Mesothelial cell of epicardium (in vitro differentiated cells): ENCODE measurements around the gene TBC1D16. TPM values are rescaled to one million over a fixed set of nuclear protein-coding genes. Genes with fewer than 3 reads are reported as not detected.
"Not testable (repeated sequence)": the region's sequence is repeated elsewhere in the genome, so short reads cannot be mapped to it uniquely, and the experiment has no call there.

ENCODE experiments used
- DNase-seq, 2 experiments: peaks; one replicate each; pipeline ENCODE4 v3.0.0; 2021; ENCODE audit warnings: low spot score in 2 of 2; ENCODE audit not compliant: unreplicated experiment in 2 of 2
- H3K27ac Mint-ChIP-seq: 2 replicates; pipeline ENCODE4 v1.8.0; 2021; ENCODE audit warnings: mixed read lengths
- H3K27me3 Mint-ChIP-seq: 2 replicates; pipeline ENCODE4 v1.8.0; 2021; ENCODE audit warnings: low read depth, mixed read lengths
- H3K36me3 Mint-ChIP-seq: 2 replicates; pipeline ENCODE4 v1.8.0; 2021; ENCODE audit warnings: mixed read lengths
- H3K4me1 Mint-ChIP-seq: 2 replicates; pipeline ENCODE4 v1.8.0; 2021; ENCODE audit warnings: mixed read lengths
- H3K4me3 Mint-ChIP-seq: 2 replicates; pipeline ENCODE4 v1.8.0; 2021; ENCODE audit warnings: mild to moderate bottlenecking, moderate library complexity, mixed read lengths
- H3K9me3 Mint-ChIP-seq: 2 replicates; pipeline ENCODE4 v1.8.0; 2021; ENCODE audit warnings: mixed read lengths
- CTCF ChIP-seq: fragments of 200-600 bp; sonication (generic); IDR thresholded peaks from one replicate; pipeline ENCODE4 v1.5.0; 2021; ENCODE audit warnings: antibody characterized with exemption; ENCODE audit not compliant: unreplicated experiment
- total RNA-seq: library from RNA; stranded (reverse); gene quantifications from 3 replicates; pipeline ENCODE4 v1.2.1, GENCODE V29; 2021

Gene TBC1D16
- total RNA-seq, 1 donor from 2014 or later = 76.0 TPM

- Mint-ChIP-seq H3K27ac (no peak overlapping the region), H3K27me3 (peaks cover 46% of the 10 kb centered on the region), H3K4me3 (no peak overlapping the region), H3K9me3 (peaks cover 8% of the 10 kb centered on the region), H3K36me3 (no peaks in the 10 kb centered on the region), H3K4me1 (no peaks in the 10 kb centered on the region)
- no peak for TF ChIP-seq CTCF
- no peak for DNase-seq
Measured at GRCh38 chr17:79899584-79899983, 136.1 kb downstream of the TBC1D16 start.

GRCh38 chr17:79897243-79898063 is 138.2 kb downstream of the TBC1D16 start:
- DNase-seq = no peak
- Mint-ChIP-seq H3K9me3 (peaks cover 8% of the 10 kb centered on the region), H3K4me1 (peaks cover 3% of the 10 kb centered on the region), H3K27me3 (peaks cover 45% of the 10 kb centered on the region), H3K27ac (no peak overlapping the region), H3K4me3 (no peak overlapping the region), H3K36me3 (no peaks in the 10 kb centered on the region)
- TF ChIP-seq CTCF = no peak

GRCh38 chr17:79893457-79893856 is 142.2 kb downstream of the TBC1D16 start:
- peaks cover 47% of the 10 kb centered on the region for H3K27me3 Mint-ChIP-seq
- H3K4me1 Mint-ChIP-seq, H3K27ac Mint-ChIP-seq, H3K4me3 Mint-ChIP-seq, DNase-seq, H3K36me3 Mint-ChIP-seq, H3K9me3 Mint-ChIP-seq: not testable (repeated sequence)

- H3K4me3 Mint-ChIP-seq = no peak overlapping the region
Measured at GRCh38 chr17:79892457-79893241, 143.0 kb downstream of the TBC1D16 start.

GRCh38 chr17:79891113-79891730 is 144.4 kb downstream of the TBC1D16 start:
- no peak for DNase-seq
- Mint-ChIP-seq H3K27ac (no peak overlapping the region), H3K4me1 (peaks cover 10% of the 10 kb centered on the region), H3K4me3 (no peak overlapping the region), H3K27me3 (peaks cover 51% of the 10 kb centered on the region), H3K36me3 (no peaks in the 10 kb centered on the region), H3K9me3 (no peaks in the 10 kb centered on the region)
- TF ChIP-seq CTCF = no peak

More at GRCh38 chr17:79892457-79893241, 143.0 kb downstream of the TBC1D16 start:
- Mint-ChIP-seq H3K27ac (no peak overlapping the region), H3K9me3 (no peaks in the 10 kb centered on the region), H3K4me1 (peaks cover 10% of the 10 kb centered on the region), H3K36me3 (no peaks in the 10 kb centered on the region), H3K27me3 (peaks cover 45% of the 10 kb centered on the region)
- no peak for DNase-seq
- no peak for TF ChIP-seq CTCF

- no peak for TF ChIP-seq CTCF
- H3K4me1 Mint-ChIP-seq = peaks cover 10% of the 10 kb centered on the region
- no peaks in the 10 kb centered on the region for H3K36me3 Mint-ChIP-seq
- no peak overlapping the region for H3K27ac Mint-ChIP-seq
- DNase-seq = no peak
- peaks cover 53% of the 10 kb centered on the region for H3K27me3 Mint-ChIP-seq
- no peaks in the 10 kb centered on the region for H3K9me3 Mint-ChIP-seq
- H3K4me3 Mint-ChIP-seq = no peak overlapping the region
Measured at GRCh38 chr17:79890706-79891105, 145.0 kb downstream of the TBC1D16 start.
